OCI-LY1 (cell line): ENCODE measurements around the gene LMBRD1.

ENCODE experiments used
- H2AFZ ChIP-seq: fragments of 200-600 bp; sonication (generic), shearing (Covaris generic); 2 replicates; pipeline ENCODE4 v1.6.0; 2014; ENCODE audit warnings: antibody characterized with exemption, mild to moderate bottlenecking, low read length
- H3F3A ChIP-seq: fragments of 200-600 bp; sonication (generic), shearing (Covaris generic); 2 replicates; pipeline ENCODE4 v1.6.0; 2014; ENCODE audit warnings: mild to moderate bottlenecking, antibody characterized with exemption, low read length, moderate library complexity; ENCODE audit not compliant: insufficient read depth
- H3K27ac ChIP-seq: fragments of 200-600 bp; sonication (generic); 2 replicates; pipeline ENCODE4 v1.5.1; 2014; ENCODE audit warnings: low read length, mixed run types, mild to moderate bottlenecking, low read depth; ENCODE audit not compliant: poor library complexity, severe bottlenecking
- H3K27me3 ChIP-seq: fragments of 200-600 bp; sonication (generic); 2 replicates; pipeline ENCODE4 v1.6.0; 2014; ENCODE audit warnings: antibody characterized with exemption, mild to moderate bottlenecking, low read length, moderate library complexity; ENCODE audit not compliant: insufficient read depth
- H3K36me3 ChIP-seq: fragments of 200-600 bp; sonication (generic); 2 replicates; pipeline ENCODE4 v1.6.1; 2014; ENCODE audit warnings: mild to moderate bottlenecking, antibody characterized with exemption, low read length, moderate library complexity, mixed read lengths; ENCODE audit not compliant: insufficient read depth
- H3K4me1 ChIP-seq: fragments of 200-600 bp; sonication (generic); 2 replicates; pipeline ENCODE4 v1.5.1; 2014; ENCODE audit warnings: mild to moderate bottlenecking, low read length, moderate library complexity; ENCODE audit not compliant: insufficient read depth, severe bottlenecking
- H3K4me2 ChIP-seq: fragments of 200-600 bp; sonication (generic), shearing (Covaris generic); 2 replicates; pipeline ENCODE4 v1.6.1; 2014; ENCODE audit warnings: low read length
- H3K4me3 ChIP-seq: fragments of 200-600 bp; sonication (generic); 2 replicates; pipeline ENCODE4 v1.5.1; 2014; ENCODE audit warnings: low read length, low read depth, mild to moderate bottlenecking, mixed read lengths; ENCODE audit not compliant: poor library complexity, severe bottlenecking
- H3K79me2 ChIP-seq: fragments of 200-600 bp; shearing (Covaris generic); 2 replicates; pipeline ENCODE4 v1.6.1; 2016; ENCODE audit warnings: mixed run types, low read length, mixed read lengths; ENCODE audit not compliant: insufficient read depth
- H3K9ac ChIP-seq: fragments of 200-600 bp; sonication (generic), shearing (Covaris generic); 2 replicates; pipeline ENCODE4 v1.6.1; 2014; ENCODE audit warnings: mild to moderate bottlenecking, low read length, mixed read lengths
- H3K9me2 ChIP-seq: fragments of 200-600 bp; sonication (generic), shearing (Covaris generic); 2 replicates; pipeline ENCODE4 v1.6.1; 2014; ENCODE audit warnings: low read depth, mild to moderate bottlenecking, low read length, mixed read lengths
- H3K9me3 ChIP-seq: fragments of 200-600 bp; shearing (Covaris generic); 2 replicates; pipeline ENCODE4 v1.6.1; 2014; ENCODE audit warnings: low read length, mixed read lengths
- H4K20me1 ChIP-seq: fragments of 200-600 bp; sonication (generic), shearing (Covaris generic); 2 replicates; pipeline ENCODE4 v1.6.0; 2016; ENCODE audit warnings: mild to moderate bottlenecking, low read length; ENCODE audit not compliant: insufficient read depth
- EZH2 ChIP-seq: fragments of 200-600 bp; sonication (generic), shearing (Covaris generic); IDR thresholded peaks from 2 replicates; pipeline ENCODE4 v1.8.0; 2017; ENCODE audit warnings: borderline replicate concordance, mixed run types, mild to moderate bottlenecking, antibody characterized with exemption, low read length, moderate library complexity, mixed read lengths
- TF ChIP-seq, protein P1 (sequence below): fragments of 200-600 bp; sonication (generic), shearing (Covaris generic); IDR thresholded peaks from 2 replicates; pipeline ENCODE4 v1.5.1; 2017; ENCODE audit warnings: mild to moderate bottlenecking, antibody characterized with exemption, low read length, moderate library complexity, mixed read lengths

Gene LMBRD1

DNA sequence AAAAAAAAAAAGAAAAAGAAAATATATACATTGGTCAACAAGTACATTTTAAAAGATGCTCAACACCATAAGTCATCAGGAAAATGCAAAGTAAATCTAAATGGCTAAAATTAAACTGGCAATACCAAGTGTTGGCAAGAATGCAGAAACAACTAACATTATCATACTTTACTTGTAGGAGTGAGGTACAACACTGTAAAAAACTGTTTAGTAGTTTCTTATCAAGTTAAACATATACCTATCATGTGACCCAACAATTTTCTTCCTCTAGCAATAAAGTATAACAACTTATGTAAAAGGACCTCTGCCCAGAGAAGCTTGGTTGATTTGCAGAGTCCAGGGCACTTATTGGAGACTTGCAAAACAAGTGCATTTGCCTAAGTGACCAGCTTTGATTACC is 40.4 kb downstream of the LMBRD1 start:
- no peak overlapping the region for H3K9ac ChIP-seq
- peaks cover 18% of the 10 kb centered on the region for H3K36me3 ChIP-seq
- no peak overlapping the region for H3K27ac ChIP-seq
- H3F3A ChIP-seq, result no peaks in the 10 kb centered on the region
- peaks cover 7% of the 10 kb centered on the region; the same call in 1 of the 2 replicates for H3K9me3 ChIP-seq
- no peak overlapping the region for H3K4me2 ChIP-seq
- H3K27me3 ChIP-seq, result no peaks in the 10 kb centered on the region
- TF ChIP-seq, protein P1, sequence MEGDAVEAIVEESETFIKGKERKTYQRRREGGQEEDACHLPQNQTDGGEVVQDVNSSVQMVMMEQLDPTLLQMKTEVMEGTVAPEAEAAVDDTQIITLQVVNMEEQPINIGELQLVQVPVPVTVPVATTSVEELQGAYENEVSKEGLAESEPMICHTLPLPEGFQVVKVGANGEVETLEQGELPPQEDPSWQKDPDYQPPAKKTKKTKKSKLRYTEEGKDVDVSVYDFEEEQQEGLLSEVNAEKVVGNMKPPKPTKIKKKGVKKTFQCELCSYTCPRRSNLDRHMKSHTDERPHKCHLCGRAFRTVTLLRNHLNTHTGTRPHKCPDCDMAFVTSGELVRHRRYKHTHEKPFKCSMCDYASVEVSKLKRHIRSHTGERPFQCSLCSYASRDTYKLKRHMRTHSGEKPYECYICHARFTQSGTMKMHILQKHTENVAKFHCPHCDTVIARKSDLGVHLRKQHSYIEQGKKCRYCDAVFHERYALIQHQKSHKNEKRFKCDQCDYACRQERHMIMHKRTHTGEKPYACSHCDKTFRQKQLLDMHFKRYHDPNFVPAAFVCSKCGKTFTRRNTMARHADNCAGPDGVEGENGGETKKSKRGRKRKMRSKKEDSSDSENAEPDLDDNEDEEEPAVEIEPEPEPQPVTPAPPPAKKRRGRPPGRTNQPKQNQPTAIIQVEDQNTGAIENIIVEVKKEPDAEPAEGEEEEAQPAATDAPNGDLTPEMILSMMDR, result no peak
- TF ChIP-seq EZH2, result no peak
- no peaks in the 10 kb centered on the region for H3K4me1 ChIP-seq
- no peaks in the 10 kb centered on the region for H3K9me2 ChIP-seq
- H3K79me2 ChIP-seq, result peaks cover 52% of the 10 kb centered on the region
- H4K20me1 ChIP-seq, result no peaks in the 10 kb centered on the region
- H2AFZ ChIP-seq, result no peak overlapping the region
- no peak overlapping the region for H3K4me3 ChIP-seq

DNA sequence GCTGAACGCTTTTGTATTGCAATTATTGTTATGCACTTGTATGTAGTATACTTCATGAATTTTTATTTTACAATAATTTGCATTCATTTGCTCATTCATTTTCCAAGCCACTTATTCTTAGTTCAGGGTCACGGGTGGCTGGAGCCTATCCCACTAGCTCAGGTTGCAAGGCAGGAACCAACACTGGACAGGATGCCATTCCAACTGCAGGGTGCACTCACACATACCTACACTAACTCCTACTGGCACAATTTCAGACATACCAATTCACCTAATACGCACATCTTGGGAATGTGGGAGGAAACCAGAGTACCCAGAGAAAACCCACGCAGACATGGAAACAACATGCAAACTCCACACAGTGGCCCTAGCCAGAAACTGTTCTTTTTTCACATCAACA is 61.8 kb downstream of the LMBRD1 start:
- Histone ChIP-seq H3K36me3 (peaks cover 9% of the 10 kb centered on the region; the same call in 1 of the 2 replicates), H3K9me3 (no peaks in the 10 kb centered on the region), H3K4me2 (no peak overlapping the region), H3K9ac (no peak overlapping the region), H3K27ac (no peak overlapping the region), H2AFZ (no peak overlapping the region), H3K9me2 (no peaks in the 10 kb centered on the region), H3K27me3 (no peaks in the 10 kb centered on the region), H3K4me3 (no peak overlapping the region), H3K4me1 (no peaks in the 10 kb centered on the region), H3F3A (0 out of 2 replicates have a peak, but pooled peaks cover 2% of the 10 kb centered on the region), H3K79me2 (no peaks in the 10 kb centered on the region), H4K20me1 (no peaks in the 10 kb centered on the region)
- TF ChIP-seq EZH2, result no peak
- TF ChIP-seq, protein P1, result no peak

DNA sequence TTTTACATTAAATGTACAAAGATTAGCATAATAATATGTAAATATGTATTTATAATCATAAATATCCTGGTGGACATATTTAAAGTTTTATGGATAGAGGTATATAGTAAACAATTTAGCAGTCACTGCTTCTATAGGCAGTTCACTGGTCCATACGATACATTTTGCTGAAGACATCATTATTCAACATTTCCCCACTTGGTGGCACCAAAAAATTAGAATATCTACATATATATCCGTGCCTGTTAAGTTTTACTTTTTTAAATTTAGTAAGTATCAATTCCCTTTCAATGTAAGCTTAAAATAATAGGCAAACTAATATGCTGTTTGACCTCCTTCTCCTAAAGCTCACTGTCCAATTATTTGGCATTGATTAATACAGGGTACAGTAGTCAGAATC is 64.2 kb downstream of the LMBRD1 start:
- Histone ChIP-seq H3K36me3 (peaks cover 7% of the 10 kb centered on the region; the same call in 1 of the 2 replicates), H3K4me2 (no peak overlapping the region), H3K9me3 (no peaks in the 10 kb centered on the region), H3K4me3 (no peak overlapping the region), H3K9me2 (no peaks in the 10 kb centered on the region), H4K20me1 (no peaks in the 10 kb centered on the region), H3F3A (0 out of 2 replicates have a peak, but pooled peaks cover 2% of the 10 kb centered on the region), H3K79me2 (no peaks in the 10 kb centered on the region), H3K4me1 (no peaks in the 10 kb centered on the region), H3K9ac (no peak overlapping the region), H3K27me3 (no peaks in the 10 kb centered on the region), H3K27ac (no peak overlapping the region), H2AFZ (no peak overlapping the region)
- no peak for TF ChIP-seq EZH2
- TF ChIP-seq, protein P1, result peak; percentile 56
